MCF 10A (cell line): ENCODE data around the gene ATP13A5. TPM values are rescaled to one million over a fixed set of nuclear protein-coding genes. Genes with fewer than 3 reads are reported as not detected.

Experiments
- BruUV-seq: library from RNA; stranded (reverse); fragments of 400-500 nt; replicated peaks from 2 replicates; lab custom pipeline; 2021; lab: Mats Ljungman, UMichigan
- CTCF ChIA-PET: fragments of 300-600 bp; sonication (Branson Sonifier 250); formaldehyde crosslinking; extraction: SDS; loops from one replicate; lab custom pipeline; 2021; ENCODE audit warnings: antibody characterized with exemption, inconsistent platforms; lab: Yijun Ruan, JAX
- POLR2A ChIA-PET: fragments of 300-600, 350-650 bp; sonication (Branson Sonifier 250); formaldehyde crosslinking; extraction: SDS; loops from one replicate; lab custom pipeline; 2020; ENCODE audit warnings: antibody characterized with exemption, inconsistent platforms; lab: Yijun Ruan, JAX
- DNase-seq: peaks from one replicate; pipeline ENCODE4 v3.0.0-alpha.2; 2018; ENCODE audit not compliant: unreplicated experiment
- H3K27ac Mint-ChIP-seq: one replicate; pipeline ENCODE4 v1.8.0; 2022; ENCODE audit warnings: mild to moderate bottlenecking, low read depth, mixed read lengths; ENCODE audit not compliant: unreplicated experiment
- H3K27me3 Mint-ChIP-seq: one replicate; pipeline ENCODE4 v1.8.0; 2022; ENCODE audit warnings: mixed read lengths; ENCODE audit not compliant: insufficient read depth, unreplicated experiment
- H3K36me3 Mint-ChIP-seq: one replicate; pipeline ENCODE4 v1.8.0; 2022; ENCODE audit warnings: mild to moderate bottlenecking, moderate library complexity, mixed read lengths; ENCODE audit not compliant: insufficient read depth, unreplicated experiment
- H3K4me1 Mint-ChIP-seq: one replicate; pipeline ENCODE4 v1.8.0; 2022; ENCODE audit warnings: mixed read lengths; ENCODE audit not compliant: insufficient read depth, unreplicated experiment
- H3K4me3 Mint-ChIP-seq: one replicate; pipeline ENCODE4 v1.8.0; 2022; ENCODE audit warnings: mild to moderate bottlenecking, moderate library complexity, mixed read lengths; ENCODE audit not compliant: unreplicated experiment
- H3K9me3 Mint-ChIP-seq: one replicate; pipeline ENCODE4 v1.8.0; 2022; ENCODE audit warnings: mixed read lengths; ENCODE audit not compliant: unreplicated experiment
- intact Hi-C: fragments of 100-400 bp; cut with micrococcal nuclease; formaldehyde crosslinking; loops from 2 replicates; pipeline ENCODE4 v1.14.1; 2022
- total RNA-seq: library from RNA; stranded (reverse); gene quantifications from 2 replicates; pipeline ENCODE4 v1.2.3, GENCODE V29; 2022
- TF ChIP-seq, protein P1 (sequence below): fragments of 200-600 bp; IDR thresholded peaks from one replicate; pipeline ENCODE4 v1.8.0; 2022; ENCODE audit warnings: antibody characterized with exemption, mild to moderate bottlenecking; ENCODE audit not compliant: unreplicated experiment

ATP13A5 gene
- total RNA-seq, 1 experiment from 2014 or later, result not detected

DNA sequence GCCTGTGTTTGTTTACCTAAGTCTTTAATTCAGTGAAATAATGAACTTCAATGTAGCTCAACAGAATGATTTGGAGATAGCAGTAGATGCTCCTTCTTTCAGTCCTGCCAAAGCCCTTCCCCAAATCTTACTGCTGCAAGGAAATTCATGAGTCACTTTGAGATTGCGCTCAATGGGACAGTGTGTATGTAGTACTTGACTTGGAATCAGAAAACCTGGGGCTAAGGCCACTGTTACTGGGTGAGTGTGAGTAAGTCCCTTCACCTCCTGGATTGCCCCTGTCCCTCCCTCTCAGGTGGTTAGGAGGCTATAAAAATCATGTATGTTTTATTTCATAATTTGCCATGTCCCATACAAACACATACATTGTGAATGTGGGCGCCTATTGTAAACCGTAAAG, 29.9 kb downstream of the ATP13A5 start:
- Mint-ChIP-seq H3K4me1 (no peaks in the 10 kb centered on the region), H3K27ac (no peak overlapping the region), H3K4me3 (no peak overlapping the region), H3K9me3 (no peaks in the 10 kb centered on the region), H3K27me3 (peaks cover 29% of the 10 kb centered on the region), H3K36me3 (no peaks in the 10 kb centered on the region)
- intact Hi-C loops, result no loop called here
- CTCF ChIA-PET, result no interaction called here
- TF ChIP-seq, protein P1, sequence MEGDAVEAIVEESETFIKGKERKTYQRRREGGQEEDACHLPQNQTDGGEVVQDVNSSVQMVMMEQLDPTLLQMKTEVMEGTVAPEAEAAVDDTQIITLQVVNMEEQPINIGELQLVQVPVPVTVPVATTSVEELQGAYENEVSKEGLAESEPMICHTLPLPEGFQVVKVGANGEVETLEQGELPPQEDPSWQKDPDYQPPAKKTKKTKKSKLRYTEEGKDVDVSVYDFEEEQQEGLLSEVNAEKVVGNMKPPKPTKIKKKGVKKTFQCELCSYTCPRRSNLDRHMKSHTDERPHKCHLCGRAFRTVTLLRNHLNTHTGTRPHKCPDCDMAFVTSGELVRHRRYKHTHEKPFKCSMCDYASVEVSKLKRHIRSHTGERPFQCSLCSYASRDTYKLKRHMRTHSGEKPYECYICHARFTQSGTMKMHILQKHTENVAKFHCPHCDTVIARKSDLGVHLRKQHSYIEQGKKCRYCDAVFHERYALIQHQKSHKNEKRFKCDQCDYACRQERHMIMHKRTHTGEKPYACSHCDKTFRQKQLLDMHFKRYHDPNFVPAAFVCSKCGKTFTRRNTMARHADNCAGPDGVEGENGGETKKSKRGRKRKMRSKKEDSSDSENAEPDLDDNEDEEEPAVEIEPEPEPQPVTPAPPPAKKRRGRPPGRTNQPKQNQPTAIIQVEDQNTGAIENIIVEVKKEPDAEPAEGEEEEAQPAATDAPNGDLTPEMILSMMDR, result no peak
- BruUV-seq, result no TSS peak
- no peak for DNase-seq
- POLR2A ChIA-PET, result no interaction called here

DNA sequence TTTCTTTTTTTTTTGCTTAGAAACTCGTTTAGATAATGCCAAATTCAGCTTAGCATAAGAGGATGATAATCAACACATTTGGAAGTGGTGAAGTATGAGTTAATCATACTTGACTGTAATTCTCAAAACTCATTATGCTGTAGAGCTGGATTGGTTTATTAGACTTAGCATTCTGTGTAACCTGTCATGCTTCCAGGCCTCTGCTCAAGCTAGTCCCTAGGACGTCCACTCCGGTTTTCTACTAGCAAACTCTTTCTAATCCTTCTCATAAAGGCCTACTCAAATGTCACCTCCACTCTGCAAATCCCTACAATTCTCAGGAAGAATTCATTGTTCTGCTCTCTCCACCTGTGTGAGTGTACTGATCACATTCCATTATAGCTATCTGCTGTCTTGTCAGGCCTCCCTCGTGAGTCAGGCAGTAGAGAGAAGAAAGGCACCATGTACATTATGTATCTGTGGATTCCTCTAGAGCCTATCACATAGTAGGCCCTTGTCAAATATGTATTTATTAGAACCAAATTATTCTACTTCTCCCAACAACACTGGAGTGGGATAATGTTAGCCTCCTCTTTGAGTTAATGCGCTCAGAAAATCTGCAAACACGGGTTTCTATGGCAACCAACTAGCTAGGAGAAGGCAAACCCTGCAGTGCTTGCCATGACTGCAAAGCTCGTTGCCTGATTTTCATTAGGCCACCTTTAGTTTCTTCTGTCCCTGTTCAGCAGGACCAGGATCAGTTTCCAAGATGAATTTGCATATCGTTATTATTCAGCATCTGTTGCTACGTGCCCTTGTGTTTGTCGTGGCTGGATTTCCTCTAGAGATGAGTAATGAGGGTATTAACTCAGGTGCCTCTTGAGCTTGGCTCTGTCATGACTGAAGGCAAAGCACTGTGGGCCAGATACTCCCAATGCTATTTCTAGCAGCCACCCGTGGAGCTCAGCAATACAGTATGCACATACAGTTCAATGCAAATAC, 30.7 kb downstream of the ATP13A5 start:
- Mint-ChIP-seq H3K27ac (no peak overlapping the region), H3K27me3 (peaks cover 29% of the 10 kb centered on the region), H3K9me3 (no peaks in the 10 kb centered on the region), H3K4me1 (no peaks in the 10 kb centered on the region), H3K36me3 (no peaks in the 10 kb centered on the region), H3K4me3 (no peak overlapping the region)
- no TSS peak for BruUV-seq
- intact Hi-C loops, result no loop called here
- CTCF ChIA-PET, result interaction anchor here (0.5 to 1.0 kb wide), 2 partner anchors 8 to 178 kb away, joined by 3 read pairs; no protein-coding TSS in a partner anchor
- POLR2A ChIA-PET, result interaction anchor here (0.6 kb wide), 1 partner anchor 21 kb away, joined by 3 read pairs; no protein-coding TSS in a partner anchor
- DNase-seq, result no peak
- TF ChIP-seq, protein P1, result no peak

DNA sequence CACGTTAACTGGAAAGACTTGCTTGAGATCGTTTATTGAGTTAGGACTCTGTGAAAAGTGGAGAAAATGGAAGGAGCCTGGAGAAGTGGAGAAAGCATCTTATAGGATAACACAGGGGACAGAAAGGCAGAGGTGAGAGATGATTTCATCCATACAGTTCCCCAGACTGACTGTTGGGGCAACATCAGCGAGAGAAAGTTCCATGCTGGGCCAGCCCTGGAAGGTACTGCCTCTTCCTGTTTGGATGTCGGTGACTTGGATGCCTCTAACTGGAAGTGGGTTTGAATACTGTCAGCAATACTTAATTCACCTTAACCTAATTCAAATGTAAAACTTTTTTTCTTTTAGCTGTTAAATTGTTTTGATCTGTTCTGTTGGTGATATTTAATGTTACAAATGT, 32.3 kb downstream of the ATP13A5 start:
- Mint-ChIP-seq H3K4me1 (no peaks in the 10 kb centered on the region), H3K27me3 (peaks cover 25% of the 10 kb centered on the region), H3K27ac (no peak overlapping the region), H3K36me3 (no peaks in the 10 kb centered on the region), H3K4me3 (no peak overlapping the region), H3K9me3 (no peaks in the 10 kb centered on the region)
- no TSS peak for BruUV-seq
- DNase-seq, result no peak
- ChIA-PET CTCF (interaction anchor here (0.6 kb wide), 1 partner anchor 759 kb away, joined by 3 read pairs; no protein-coding TSS in a partner anchor), POLR2A (no interaction called here)
- TF ChIP-seq, protein P1, result no peak
- intact Hi-C loops, result no loop called here

DNA sequence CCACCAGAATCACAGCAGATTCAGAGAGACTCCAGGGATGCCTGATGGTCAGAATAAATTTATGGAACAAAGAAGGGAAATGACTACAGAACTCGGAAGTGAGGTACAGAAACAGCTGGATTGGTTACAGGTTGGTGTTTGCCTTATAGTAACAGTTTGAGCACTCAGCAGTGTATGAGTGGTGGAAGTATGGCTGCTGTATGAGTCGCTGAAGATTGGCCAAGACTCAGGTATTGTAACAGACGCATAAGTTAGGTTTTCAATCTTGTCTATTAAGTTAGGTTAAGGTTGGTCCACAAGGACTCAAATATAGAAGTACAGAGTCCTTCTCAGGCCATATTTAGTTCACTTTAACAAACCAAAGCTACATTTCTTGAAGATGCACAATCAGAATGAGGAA, 33.1 kb downstream of the ATP13A5 start:
- POLR2A ChIA-PET, result no interaction called here
- Mint-ChIP-seq H3K36me3 (no peaks in the 10 kb centered on the region), H3K27ac (no peak overlapping the region), H3K4me1 (no peaks in the 10 kb centered on the region), H3K4me3 (no peak overlapping the region), H3K27me3 (peaks cover 17% of the 10 kb centered on the region), H3K9me3 (no peaks in the 10 kb centered on the region)
- BruUV-seq, result no TSS peak
- intact Hi-C loops, result no loop called here
- CTCF ChIA-PET, result interaction anchor here (1.1 kb wide), 1 partner anchor 10 kb away, joined by 4 read pairs; no protein-coding TSS in a partner anchor
- no peak for DNase-seq
- TF ChIP-seq, protein P1, result no peak
